ENCODE results near the gene TSSK2.

TSSK2 gene

GRCh38 chr22:19132693-19133400, 1.7 kb downstream of the TSSK2 start:
- Histone ChIP-seq H4K20me1 (ENCODE audit: insufficient read depth, low read length) (no peaks in the 10 kb centered on the region), H3K9me2 (replicated peaks; ENCODE audit: insufficient read depth, low read length) (no peaks in the 10 kb centered on the region), H3K27me3 (replicated peaks; ENCODE audit: insufficient read depth, low read length) (no peaks in the 10 kb centered on the region), H3K36me3 (replicated peaks; ENCODE audit: insufficient read depth, low read length) (no peaks in the 10 kb centered on the region), H3K79me2 (ENCODE audit: low read length) (no peaks in the 10 kb centered on the region), H2AFZ (ENCODE audit: low read length) (no peak overlapping the region), H3K9me3 (replicated peaks; ENCODE audit: insufficient read depth, low read length) (no peaks in the 10 kb centered on the region), H3K4me1 (ENCODE audit: low read length) (no peaks in the 10 kb centered on the region), H3K27ac (ENCODE audit: low read length) (no peak overlapping the region), H3F3A (ENCODE audit: insufficient read depth, low read length) (no peaks in the 10 kb centered on the region), H3K9ac (ENCODE audit: low read length) (no peak overlapping the region), H3K4me3 (ENCODE audit: low read length) (no peak overlapping the region), H3K4me2 (ENCODE audit: low read depth, low read length) (no peak overlapping the region)
- no peak for TF ChIP-seq EZH2 (optimal IDR thresholded peaks at IDR 0.05; ENCODE audit: low read depth, low read length)
- no peak for TF ChIP-seq EZH2phosphoT487 (IDR thresholded peaks at IDR 0.05; ENCODE audit: low read length)
- TF ChIP-seq CTCF (IDR thresholded peaks at IDR 0.05; ENCODE audit: low read length) = no peak
- DNase-seq = no peak

GRCh38 chr22:19133561-19133960, 2.5 kb downstream of the TSSK2 start:
- Histone ChIP-seq H3K9me2 (replicated peaks; ENCODE audit: insufficient read depth, low read length) (no peaks in the 10 kb centered on the region), H4K20me1 (ENCODE audit: insufficient read depth, low read length) (no peaks in the 10 kb centered on the region), H3K36me3 (replicated peaks; ENCODE audit: insufficient read depth, low read length) (no peaks in the 10 kb centered on the region), H3K4me3 (ENCODE audit: low read length) (no peak overlapping the region), H3K9me3 (replicated peaks; ENCODE audit: insufficient read depth, low read length) (no peaks in the 10 kb centered on the region), H3K79me2 (ENCODE audit: low read length) (no peaks in the 10 kb centered on the region), H3K4me1 (ENCODE audit: low read length) (no peaks in the 10 kb centered on the region), H3K9ac (ENCODE audit: low read length) (no peak overlapping the region), H2AFZ (ENCODE audit: low read length) (no peak overlapping the region), H3K4me2 (ENCODE audit: low read depth, low read length) (no peak overlapping the region), H3K27ac (ENCODE audit: low read length) (no peak overlapping the region), H3F3A (ENCODE audit: insufficient read depth, low read length) (no peaks in the 10 kb centered on the region), H3K27me3 (replicated peaks; ENCODE audit: insufficient read depth, low read length) (no peaks in the 10 kb centered on the region)
- DNase-seq = no peak
- TF ChIP-seq CTCF (IDR thresholded peaks at IDR 0.05; ENCODE audit: low read length) (no peak), EZH2phosphoT487 (IDR thresholded peaks at IDR 0.05; ENCODE audit: low read length) (no peak), EZH2 (optimal IDR thresholded peaks at IDR 0.05; ENCODE audit: low read depth, low read length) (no peak)

GRCh38 chr22:19134176-19134831, 3.2 kb downstream of the TSSK2 start:
- no peaks in the 10 kb centered on the region for H4K20me1 ChIP-seq (ENCODE audit: insufficient read depth, low read length)
- no peak overlapping the region for H3K4me3 ChIP-seq (ENCODE audit: low read length)
- no peak for DNase-seq
- H3K9ac ChIP-seq (ENCODE audit: low read length) = no peak overlapping the region
- TF ChIP-seq EZH2 (optimal IDR thresholded peaks at IDR 0.05; ENCODE audit: low read depth, low read length) (no peak), EZH2phosphoT487 (IDR thresholded peaks at IDR 0.05; ENCODE audit: low read length) (no peak), CTCF (IDR thresholded peaks at IDR 0.05; ENCODE audit: low read length) (no peak)
- no peaks in the 10 kb centered on the region for H3K9me2 ChIP-seq (replicated peaks; ENCODE audit: insufficient read depth, low read length)
- H3K4me2 ChIP-seq (ENCODE audit: low read depth, low read length) = no peak overlapping the region
- H3K27me3 ChIP-seq (replicated peaks; ENCODE audit: insufficient read depth, low read length) = no peaks in the 10 kb centered on the region
- no peaks in the 10 kb centered on the region for H3K36me3 ChIP-seq (replicated peaks; ENCODE audit: insufficient read depth, low read length)
- no peaks in the 10 kb centered on the region for H3F3A ChIP-seq (ENCODE audit: insufficient read depth, low read length)
- H2AFZ ChIP-seq (ENCODE audit: low read length) = no peak overlapping the region
- H3K4me1 ChIP-seq (ENCODE audit: low read length) = no peaks in the 10 kb centered on the region
- no peaks in the 10 kb centered on the region for H3K79me2 ChIP-seq (ENCODE audit: low read length)
- H3K27ac ChIP-seq (ENCODE audit: low read length) = no peak overlapping the region
- no peaks in the 10 kb centered on the region for H3K9me3 ChIP-seq (replicated peaks; ENCODE audit: insufficient read depth, low read length)
